HG03575 (cell line): ENCODE measurements around the gene CDK5.

Experiments used
- ATAC-seq: cut with Tn5 transposase; IDR thresholded peaks from one replicate; pipeline ENCODE4 v1.9.1; 2021; ENCODE audit not compliant: unreplicated experiment, insufficient number of reproducible peaks, low FRiP score; ENCODE audit errors: extremely low read depth

Gene CDK5

DNA sequence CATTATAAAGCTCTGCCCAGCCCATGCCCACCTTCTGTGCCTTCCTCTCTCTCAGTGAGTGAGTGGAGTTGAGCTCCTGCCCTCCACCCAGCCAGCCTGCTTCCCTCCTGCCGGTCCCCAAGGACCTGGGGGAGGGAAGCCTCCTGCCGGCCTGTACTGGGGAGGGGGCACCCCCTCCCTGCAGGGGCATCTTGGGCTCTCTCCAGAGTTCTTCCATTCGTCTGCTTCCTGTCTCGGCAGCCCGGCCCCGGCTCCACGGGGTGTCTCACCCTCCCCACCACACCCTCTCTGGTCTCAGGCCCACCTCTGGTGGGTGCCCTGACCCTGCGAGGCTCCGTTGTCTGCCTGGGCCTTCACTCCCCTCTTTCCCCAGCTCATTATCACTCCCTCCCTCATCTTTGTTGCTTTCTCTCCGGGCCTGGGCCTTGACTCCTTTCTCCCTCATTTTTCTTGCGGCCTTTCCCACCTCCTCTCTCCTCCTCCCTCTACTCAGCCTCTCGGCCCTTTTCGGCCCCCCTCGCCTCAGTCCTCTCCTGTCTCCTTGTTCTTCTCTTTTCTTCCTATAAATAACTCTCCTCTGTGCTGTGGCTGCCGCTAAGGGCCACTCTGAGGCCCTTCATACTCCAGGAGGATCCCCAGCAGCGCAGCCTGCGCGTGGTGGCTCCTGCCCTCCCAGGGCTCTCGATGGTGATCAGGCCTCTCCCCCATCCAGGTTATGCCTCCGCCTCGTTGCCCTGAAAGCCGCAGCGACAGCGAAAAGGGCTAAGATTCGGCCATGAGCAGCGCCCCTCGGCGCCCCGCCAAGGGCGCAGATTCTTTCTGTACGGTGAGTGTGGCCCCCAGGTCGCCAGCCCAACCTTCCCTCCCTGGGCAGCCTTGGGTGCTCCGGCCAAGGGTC is 3.8 kb upstream of the CDK5 start:
- no peak for ATAC-seq

DNA sequence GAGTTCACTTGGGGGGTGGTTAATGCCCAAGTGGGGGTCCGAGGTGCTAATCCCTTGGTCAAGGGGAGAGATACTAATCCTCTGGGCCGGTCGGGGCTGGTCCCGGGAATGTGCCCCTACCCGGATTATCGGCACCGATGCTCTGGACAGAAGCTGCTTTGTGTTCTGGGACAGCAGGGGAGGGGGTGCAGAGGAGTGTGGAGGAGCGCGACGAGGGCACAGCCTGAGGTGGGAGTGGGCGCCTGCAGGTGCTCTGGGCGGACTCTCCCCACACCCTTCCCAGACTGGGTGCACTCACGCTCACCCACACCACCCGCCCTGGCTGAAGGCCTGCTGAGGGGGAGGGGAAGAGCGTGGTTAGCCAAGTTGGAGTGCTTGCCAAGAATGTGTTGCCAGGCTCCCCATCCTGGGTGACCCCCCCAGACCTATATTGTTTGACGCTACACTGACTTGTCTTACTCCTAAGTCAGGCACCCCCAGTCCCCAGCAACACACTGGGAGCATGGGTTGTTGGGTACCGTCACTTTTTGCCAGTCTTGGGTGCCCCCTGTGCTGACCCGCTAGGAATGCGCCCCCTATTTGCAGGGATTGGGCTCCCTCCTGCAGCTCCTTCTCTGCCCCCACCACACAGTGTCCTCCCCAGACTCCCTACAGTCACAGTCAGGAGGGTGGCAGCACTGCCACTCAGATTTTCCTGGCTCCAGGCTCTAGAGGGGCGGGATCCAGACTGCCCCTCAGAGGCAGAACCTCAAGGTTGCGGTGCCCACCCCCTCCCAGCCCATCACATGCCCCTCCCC is 2.9 kb upstream of the CDK5 start:
- no peak for ATAC-seq

DNA sequence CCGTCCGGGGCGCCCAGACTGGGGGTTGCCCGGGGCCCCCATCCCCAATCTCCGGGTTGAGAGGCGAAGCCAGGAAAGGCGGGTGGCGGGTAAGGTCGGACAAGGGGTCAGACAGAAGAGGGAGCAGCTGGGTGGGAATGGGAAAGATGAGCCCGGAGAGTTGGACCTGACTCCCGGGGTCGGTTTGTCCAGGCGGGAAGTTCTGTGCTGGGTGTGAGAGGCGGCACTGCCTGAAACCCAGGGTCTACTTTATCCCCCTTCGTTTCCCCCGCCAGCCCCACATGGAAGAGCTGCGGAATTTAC is 2.4 kb upstream of the CDK5 start:
- no peak for ATAC-seq

DNA sequence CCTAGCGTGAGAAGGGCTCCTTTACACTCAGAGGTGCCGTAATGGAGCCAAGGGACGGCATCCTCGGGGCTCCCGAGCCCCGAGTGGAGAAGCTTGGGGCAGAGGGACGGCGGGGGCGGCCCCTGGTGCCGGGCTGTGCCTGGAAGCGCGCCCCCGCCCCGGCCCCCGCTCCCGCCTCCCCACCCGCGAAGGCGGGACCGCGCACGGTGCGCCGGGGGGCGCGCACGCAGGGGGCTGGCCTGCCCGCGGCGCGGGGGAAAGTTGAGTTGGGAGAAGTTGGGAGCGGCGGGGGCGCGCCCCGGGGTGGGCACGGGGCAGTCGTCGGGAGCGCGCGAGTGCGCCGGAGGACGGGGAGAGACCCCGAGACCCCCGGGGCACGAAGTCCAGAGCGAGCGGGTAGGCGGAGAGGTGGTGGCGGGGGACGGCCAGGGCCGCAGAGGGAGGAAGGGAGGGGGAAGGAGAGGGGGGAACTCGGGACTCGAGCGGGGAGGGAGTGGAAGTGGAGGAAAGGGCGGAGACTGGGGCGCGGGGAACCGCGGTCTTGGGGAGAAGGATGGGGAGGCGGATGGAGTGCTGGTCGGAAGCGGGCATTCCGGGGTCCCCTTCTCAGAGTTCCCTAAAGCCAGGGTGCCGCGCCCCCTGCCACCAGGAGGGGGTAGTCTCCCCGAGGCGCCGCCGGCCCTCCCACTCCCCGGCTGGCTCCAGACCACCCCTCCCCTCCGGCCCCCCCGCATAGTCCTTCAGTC is 1.8 kb upstream of the CDK5 start, which contains the start of gene SLC4A2:
Gene SLC4A2, plus strand, starts transcription at position 223 of the 746 bp plus-strand sequence. CDS start 2,399 bp downstream, outside the sequence.
- no peak for ATAC-seq

DNA sequence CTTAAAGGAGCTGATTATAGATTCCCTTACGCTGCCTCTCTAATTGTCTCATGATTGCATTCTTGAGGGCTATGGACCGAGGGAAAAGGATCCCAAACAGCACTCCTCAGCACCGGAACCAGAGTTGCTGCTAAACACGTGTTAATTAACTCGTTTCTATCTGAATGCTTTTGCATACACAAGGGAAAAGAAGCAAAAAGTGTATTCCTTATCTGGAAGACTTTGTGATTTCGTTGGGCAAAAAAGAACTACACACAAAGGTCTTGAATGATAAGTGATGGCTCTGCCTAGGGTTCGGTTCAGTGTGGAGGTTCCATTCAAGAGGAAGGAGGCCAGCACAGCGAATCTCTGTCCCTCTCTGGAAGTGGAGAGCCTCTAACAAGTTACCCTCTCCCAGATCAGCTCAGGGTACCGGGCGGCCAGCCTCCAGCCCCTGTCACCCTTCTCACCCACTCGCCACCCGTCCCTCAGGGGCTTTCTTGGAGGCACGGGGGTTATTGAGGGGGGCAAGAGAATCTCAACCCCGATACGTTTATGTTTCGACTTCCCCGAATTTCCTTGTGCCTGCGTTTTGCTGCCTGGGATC is 1.2 kb upstream of the CDK5 start:
- no peak for ATAC-seq

DNA sequence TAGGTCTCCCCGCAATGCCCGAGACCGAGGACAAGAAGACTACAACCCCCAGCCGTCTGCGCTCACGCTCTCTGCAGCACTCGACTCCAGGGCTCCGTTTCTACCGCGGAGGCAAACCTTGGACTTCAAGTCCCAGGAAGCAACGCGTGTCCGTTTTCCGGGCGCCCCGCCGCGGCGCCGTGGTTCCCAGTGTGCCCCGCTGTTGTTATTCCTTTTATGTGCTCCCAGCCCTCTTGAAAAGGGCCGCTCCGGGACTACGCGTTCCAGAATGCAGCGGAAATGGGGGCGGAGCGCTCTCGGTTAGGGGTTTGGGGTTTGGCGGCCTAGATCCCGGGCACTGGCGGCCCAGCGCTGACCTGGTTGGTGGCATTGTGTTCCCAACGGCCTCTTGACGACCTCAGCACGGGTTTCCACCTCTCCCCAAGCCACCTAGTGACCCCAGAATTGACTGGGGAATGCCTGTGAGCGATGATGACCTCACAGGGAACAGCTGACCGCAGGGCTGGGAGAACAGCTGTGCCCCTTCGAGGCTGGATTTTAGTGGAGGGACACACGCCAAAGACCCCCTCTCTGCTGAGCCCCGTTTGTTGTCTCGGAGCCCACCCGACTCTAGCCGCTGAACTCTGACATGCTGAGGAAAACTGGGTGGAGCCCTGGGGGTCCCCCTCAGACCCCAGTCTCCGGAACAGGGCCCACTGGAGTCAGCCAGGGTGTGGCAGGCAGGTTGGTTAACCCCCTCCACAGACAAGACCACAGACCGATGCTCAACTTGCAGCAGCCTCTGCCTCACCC is 488 bp upstream of the CDK5 start:
- peak; percentile 71 for ATAC-seq

DNA sequence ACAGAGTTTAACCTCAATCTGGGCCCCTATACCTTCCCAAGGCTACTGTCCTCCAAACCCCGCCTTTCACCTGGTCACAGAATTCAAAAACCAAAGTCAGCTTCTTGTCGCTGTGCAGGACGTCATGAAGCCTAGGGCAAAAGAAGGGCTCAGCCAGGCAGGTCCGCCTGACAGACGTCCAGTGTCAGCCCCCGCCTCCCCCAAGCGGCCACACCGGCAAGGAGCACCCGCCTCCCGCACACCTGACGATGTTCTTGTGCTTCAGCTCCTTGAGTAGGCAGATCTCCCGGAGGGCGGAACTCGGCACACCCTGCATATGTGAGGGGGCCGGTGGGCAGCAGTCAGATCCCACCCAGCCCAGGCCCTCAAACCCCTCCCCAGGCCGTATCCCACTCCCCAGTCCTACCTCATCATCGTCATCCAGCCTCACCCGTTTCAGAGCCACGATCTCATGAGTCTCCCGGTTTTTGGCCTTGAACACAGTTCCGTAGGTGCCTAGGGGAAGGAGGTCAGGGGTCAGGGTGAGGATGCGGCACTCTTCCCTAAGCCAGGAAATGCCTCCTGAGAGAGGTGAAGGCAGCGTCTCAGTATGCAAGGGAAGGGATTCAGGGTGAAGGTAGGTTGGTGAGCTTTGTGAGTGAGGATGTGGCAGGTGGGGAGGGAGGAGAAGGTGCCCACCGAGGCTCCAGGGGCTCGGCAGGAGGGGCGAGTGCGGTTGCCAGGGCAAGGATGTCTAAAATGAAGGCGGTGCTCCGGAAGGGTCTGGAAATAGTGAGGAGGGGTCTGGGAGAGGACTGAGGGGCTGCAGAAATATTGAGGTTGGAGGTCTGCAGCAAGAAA is 811 bp downstream of the CDK5 start:
- no peak for ATAC-seq

DNA sequence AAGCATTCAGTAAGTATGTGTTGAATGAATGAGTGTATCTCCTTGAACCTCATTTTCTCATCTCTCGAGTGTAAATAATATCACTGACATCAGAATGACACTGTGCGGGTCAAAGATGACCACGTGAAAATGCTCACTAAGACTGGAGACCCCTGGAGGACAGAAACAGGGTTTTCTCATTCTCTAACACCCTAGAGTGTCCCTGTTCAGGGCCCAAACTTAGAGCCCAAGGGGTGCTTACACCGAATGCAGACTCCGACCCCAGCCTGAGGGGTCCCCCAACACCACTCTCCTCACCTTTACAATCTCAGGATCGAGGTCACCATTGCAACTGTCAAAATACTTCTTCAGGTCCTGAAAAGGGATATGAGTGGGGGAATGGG is 1.4 kb downstream of the CDK5 start:
- ATAC-seq, result no peak

DNA sequence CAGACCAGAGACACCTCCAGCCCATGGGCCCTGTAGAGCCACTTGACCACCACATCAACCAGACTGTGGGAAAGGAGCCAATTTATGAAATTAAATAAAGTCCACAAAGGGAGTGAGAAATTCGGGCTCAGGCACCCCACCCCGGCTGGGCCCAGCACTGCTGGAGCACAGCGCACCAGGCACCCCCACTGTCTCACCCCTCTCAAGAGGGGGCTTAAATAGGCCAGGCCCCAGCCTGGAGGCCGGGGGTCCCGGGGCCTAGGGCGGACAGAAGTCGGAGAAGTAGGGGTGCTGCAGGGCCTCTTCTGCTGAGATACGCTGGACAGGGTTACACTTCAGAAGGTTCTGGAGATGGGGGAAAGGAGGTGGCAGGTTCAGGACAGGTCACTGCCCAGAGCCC is 3.9 kb downstream of the CDK5 start:
- ATAC-seq, result no peak

DNA sequence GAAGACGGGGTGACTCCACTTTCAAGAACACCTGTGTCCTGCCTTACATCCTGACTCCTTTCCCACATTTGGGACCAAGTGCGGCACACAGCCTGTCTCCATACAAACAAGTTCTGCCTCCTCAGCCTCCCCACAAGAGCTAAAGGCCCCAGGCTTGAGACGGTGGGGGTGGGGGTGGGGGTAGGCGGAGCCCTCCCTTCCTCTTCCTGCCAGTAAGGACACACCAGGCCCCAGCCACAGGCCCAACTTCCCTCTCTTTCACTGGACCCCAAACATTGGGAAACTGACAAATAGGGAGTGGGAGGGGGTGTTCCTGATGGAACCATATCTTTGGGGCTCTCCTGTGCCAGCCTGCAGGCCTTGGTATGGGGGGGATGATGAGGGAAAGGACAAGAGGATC is 4.6 kb downstream of the CDK5 start:
- ATAC-seq, result no peak

DNA sequence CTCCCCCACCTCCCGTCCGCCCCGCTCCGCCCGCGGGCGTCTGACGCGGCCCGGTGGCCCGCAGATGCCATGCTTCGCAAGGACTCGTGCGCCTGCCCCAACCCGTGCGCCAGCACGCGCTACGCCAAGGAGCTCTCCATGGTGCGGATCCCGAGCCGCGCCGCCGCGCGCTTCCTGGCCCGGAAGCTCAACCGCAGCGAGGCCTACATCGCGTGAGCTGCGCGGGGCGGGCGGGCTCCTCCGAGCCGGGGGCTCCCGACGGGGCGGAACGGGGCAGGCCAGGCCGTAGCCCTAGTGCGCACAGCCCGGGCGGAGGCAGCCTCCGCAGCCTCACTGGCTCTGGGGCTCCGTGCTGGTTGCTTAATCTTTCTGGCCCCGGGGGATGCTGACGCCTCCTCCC is 6.6 kb downstream of the CDK5 start:
- no peak for ATAC-seq

DNA sequence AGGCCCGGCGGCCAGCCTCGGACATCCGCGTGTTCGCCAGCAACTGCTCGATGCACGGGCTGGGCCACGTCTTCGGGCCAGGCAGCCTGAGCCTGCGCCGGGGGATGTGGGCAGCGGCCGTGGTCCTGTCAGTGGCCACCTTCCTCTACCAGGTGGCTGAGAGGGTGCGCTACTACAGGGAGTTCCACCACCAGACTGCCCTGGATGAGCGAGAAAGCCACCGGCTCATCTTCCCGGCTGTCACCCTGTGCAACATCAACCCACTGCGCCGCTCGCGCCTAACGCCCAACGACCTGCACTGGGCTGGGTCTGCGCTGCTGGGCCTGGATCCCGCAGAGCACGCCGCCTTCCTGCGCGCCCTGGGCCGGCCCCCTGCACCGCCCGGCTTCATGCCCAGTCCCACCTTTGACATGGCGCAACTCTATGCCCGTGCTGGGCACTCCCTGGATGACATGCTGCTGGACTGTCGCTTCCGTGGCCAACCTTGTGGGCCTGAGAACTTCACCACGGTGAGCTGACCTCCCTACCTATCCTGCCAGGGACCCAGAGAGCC is 8.7 kb downstream of the CDK5 start:
- no peak for ATAC-seq

DNA sequence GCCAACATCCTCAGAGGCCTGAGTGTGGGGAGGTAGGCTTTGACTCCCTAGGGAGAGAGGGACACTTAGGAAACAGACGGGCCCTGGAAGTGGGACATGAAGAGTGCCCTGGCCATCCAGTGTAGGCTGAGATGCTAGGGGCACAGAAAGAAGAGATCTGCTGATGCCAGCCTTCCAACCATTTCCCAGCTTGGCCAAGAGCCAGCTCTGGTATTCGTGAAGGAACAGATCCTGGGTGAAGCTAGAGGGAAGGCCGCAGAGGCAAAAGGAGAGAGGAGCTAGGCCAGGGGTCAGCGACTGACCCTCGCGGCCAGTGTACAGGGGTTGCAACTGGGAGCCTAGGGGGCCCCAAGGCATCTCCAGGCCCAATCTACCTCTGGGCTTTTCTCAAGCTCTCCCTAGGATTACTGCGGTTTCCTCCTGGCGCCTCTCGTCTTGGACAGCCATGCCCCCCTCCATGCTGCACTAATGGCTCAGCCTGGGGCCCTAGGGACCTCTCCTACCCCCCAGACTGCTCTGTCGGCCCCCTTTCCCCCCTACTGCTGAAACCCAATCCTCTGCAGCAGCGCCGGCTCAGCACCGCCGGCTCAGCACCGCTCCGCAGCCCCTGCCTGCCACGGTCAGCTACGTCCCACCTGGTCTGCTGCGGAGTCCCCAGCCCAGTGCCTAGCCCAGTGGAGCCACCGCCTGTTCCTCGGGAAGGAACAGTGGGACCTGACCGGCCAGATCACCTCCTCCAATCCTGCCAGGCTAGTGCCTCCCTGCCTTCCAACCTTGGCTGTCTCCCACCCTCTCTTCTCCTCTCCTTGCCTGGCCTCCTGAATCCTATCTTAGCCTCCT is 9.5 kb downstream of the CDK5 start, which contains the start of gene ASIC3:
Gene ASIC3, plus strand, starts transcription at position 556 of the 840 bp plus-strand sequence. CDS start 355 bp downstream, outside the sequence.
- ATAC-seq, result no peak

DNA sequence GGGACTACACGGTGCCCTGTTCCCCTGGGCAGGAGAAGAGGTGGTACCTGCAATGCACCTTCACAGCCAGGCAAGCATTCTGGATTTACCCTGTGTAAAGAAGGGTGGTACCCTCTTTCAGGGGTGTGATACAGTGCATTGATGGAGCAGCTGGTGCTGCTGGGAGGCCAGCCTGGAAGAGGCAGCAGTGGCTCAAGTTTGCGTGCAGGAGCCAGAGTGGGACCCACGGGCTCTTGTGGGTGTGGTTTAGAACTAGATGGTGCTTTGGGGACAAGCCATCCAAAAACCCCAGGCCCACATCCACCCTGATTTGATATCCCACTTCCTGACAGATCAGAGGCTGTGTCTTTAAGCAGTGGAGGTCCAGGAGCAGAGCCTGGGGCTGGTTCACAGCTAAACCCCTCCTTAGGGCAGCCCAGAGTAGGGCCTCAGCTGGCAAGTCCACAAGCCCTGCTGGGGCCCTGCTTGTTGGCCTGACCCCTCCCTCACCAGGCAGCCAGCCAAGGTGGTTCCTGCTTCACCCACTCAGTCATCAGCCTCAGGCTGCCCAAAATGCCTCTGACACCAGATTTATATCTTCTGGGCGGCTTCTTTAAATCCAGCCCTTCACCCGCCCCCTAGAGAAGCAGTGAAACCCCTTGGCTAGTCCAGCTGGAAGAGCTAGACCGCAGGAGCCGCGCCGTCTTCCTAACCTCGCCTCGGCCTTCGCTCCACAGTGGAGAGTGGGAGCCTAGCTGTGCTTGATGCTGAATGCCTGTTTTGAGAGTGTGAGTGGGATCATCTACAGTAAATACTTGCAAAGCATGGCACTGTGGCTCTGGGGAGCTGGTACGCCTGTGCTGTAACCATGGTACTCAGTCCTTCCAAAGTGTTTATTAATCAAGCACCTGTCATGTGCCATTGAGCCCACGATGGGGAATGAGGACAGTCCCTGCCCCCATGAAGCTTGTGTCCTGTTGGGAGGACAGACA is 10.8 kb downstream of the CDK5 start:
- ATAC-seq, result no peak

DNA sequence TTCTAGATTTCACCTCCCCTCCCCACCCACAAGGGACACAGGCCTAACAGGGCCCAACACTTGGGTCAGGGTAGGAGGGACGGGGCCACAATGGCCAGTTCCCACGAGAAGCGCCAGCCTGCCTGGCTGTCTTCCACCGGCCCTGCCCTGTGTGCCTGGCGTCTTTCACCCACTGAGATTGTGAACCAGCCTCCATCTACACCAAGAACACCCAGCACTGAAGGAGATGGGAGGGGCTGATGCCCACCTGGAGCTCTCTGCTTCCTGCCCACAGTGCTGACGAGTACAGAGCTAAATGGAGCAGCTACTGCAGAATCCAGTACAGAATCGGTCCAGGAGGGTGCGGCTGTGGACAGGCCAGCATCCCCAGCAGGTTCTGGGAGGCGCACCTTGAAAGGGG is 11.7 kb downstream of the CDK5 start:
- ATAC-seq, result no peak
